ENCODE measurements around the gene VSIG4.

Gene VSIG4

GRCh38 chrX:66030505-66031317 lies 9.2 kb downstream of the VSIG4 start:
- CTCF ChIA-PET: interaction anchor here (1.0 to 1.7 kb wide), 3 partner anchors 20 to 701 kb away, joined by 3 to 7 read pairs (median 3); no protein-coding TSS in a partner anchor
- POLR2A ChIA-PET: no interaction called here
- no peak overlapping the region for H3K4me3 ChIP-seq (ENCODE audit: low read depth, low read length)
- TF ChIP-seq CTCF (IDR thresholded peaks at IDR 0.05; ENCODE audit: insufficient read depth, low read length, missing control alignments): peak; percentile 48
- DNase-seq (ENCODE audit: low read depth, low spot score): no peak

GRCh38 chrX:66028936-66029335 lies 10.9 kb downstream of the VSIG4 start:
- POLR2A ChIA-PET: no interaction called here
- no peak for DNase-seq (ENCODE audit: low read depth, low spot score)

GRCh38 chrX:66024570-66024969 lies 15.3 kb downstream of the VSIG4 start:
- ChIA-PET CTCF (interaction anchor here (0.7 kb wide), 1 partner anchor 704 kb away, joined by 3 read pairs; no protein-coding TSS in a partner anchor), POLR2A (no interaction called here)
- H3K4me3 ChIP-seq (ENCODE audit: low read depth, low read length): no peak overlapping the region
- no peak for TF ChIP-seq CTCF (IDR thresholded peaks at IDR 0.05; ENCODE audit: insufficient read depth, low read length, missing control alignments)
- no peak for DNase-seq (ENCODE audit: low read depth, low spot score)

More at GRCh38 chrX:66028936-66029335, 10.9 kb downstream of the VSIG4 start:
- no peak for TF ChIP-seq CTCF (IDR thresholded peaks at IDR 0.05; ENCODE audit: insufficient read depth, low read length, missing control alignments)
- no peak overlapping the region for H3K4me3 ChIP-seq (ENCODE audit: low read depth, low read length)
- CTCF ChIA-PET: interaction anchor here (0.7 kb wide), 1 partner anchor 97 kb away, joined by 3 read pairs; no protein-coding TSS in a partner anchor

- CTCF ChIA-PET: no interaction called here
- no peak for DNase-seq (ENCODE audit: low read depth, low spot score)
- H3K4me3 ChIP-seq (ENCODE audit: low read depth, low read length): no peak overlapping the region
- POLR2A ChIA-PET: no interaction called here
- no peak for TF ChIP-seq CTCF (IDR thresholded peaks at IDR 0.05; ENCODE audit: insufficient read depth, low read length, missing control alignments)
These were observed 15.8 kb downstream of the VSIG4 start for GRCh38 chrX:66024092-66024467.

GRCh38 chrX:66023385-66024091 lies 16.3 kb downstream of the VSIG4 start:
- no peak for DNase-seq (ENCODE audit: low read depth, low spot score)
- H3K4me3 ChIP-seq (ENCODE audit: low read depth, low read length): no peak overlapping the region
- POLR2A ChIA-PET: no interaction called here
- TF ChIP-seq CTCF (IDR thresholded peaks at IDR 0.05; ENCODE audit: insufficient read depth, low read length, missing control alignments): no peak
- CTCF ChIA-PET: no interaction called here

- no peak for TF ChIP-seq CTCF (IDR thresholded peaks at IDR 0.05; ENCODE audit: insufficient read depth, low read length, missing control alignments)
- ChIA-PET CTCF (no interaction called here), POLR2A (no interaction called here)
- DNase-seq (ENCODE audit: low read depth, low spot score): no peak
- H3K4me3 ChIP-seq (ENCODE audit: low read depth, low read length): no peak overlapping the region
These were observed 17.1 kb downstream of the VSIG4 start for GRCh38 chrX:66022632-66023384.
